SK-N-MC (cell line): Measurements from ENCODE around the gene IZUMO4.

Experiments
- DNase-seq: peaks from one replicate; pipeline ENCODE4 v3.0.0-alpha.2; 2011; ENCODE audit warnings: low read depth, low spot score
- H3K27ac ChIP-seq: fragments of 200-600 bp; sonication (generic); 2 replicates; pipeline ENCODE4 v1.5.1; 2016; ENCODE audit warnings: mixed run types
- H3K36me3 ChIP-seq: fragments of 200-600 bp; sonication (generic); 2 replicates; pipeline ENCODE4 v1.6.1; 2017; ENCODE audit warnings: antibody characterized with exemption, low read length, mixed read lengths; ENCODE audit not compliant: insufficient read depth
- H3K4me3 ChIP-seq: fragments of 200-600 bp; sonication (generic); 2 replicates; pipeline ENCODE4 v1.5.1; 2016
- H3K9ac ChIP-seq: fragments of 200-600 bp; sonication (generic); 2 replicates; pipeline ENCODE4 v1.8.0; 2017; ENCODE audit warnings: mixed run types, mixed read lengths; ENCODE audit not compliant: insufficient read length
- H3K9me3 ChIP-seq: fragments of 200-600 bp; sonication (generic); 2 replicates; pipeline ENCODE4 v1.6.1; 2017; ENCODE audit warnings: low read depth, mild to moderate bottlenecking, antibody characterized with exemption, low read length, moderate library complexity, mixed read lengths
- EZH2 ChIP-seq: fragments of 200-600 bp; sonication (generic); IDR thresholded peaks from one replicate; pipeline ENCODE4 v1.6.1; 2017; ENCODE audit warnings: antibody characterized with exemption
- FOXP2 ChIP-seq: optimal IDR thresholded peaks from 2 replicates; pipeline ENCODE3; 2011; ENCODE audit warnings: mild to moderate bottlenecking, moderate library complexity; ENCODE audit not compliant: insufficient read depth; ENCODE audit errors: extremely low read length, control extremely low read depth
- POLR2AphosphoS5 ChIP-seq: IDR thresholded peaks from 2 replicates; pipeline ENCODE4 v1.6.1; 2012; ENCODE audit warnings: mild to moderate bottlenecking, low read depth, low read length, borderline replicate concordance

IZUMO4 gene

DNA sequence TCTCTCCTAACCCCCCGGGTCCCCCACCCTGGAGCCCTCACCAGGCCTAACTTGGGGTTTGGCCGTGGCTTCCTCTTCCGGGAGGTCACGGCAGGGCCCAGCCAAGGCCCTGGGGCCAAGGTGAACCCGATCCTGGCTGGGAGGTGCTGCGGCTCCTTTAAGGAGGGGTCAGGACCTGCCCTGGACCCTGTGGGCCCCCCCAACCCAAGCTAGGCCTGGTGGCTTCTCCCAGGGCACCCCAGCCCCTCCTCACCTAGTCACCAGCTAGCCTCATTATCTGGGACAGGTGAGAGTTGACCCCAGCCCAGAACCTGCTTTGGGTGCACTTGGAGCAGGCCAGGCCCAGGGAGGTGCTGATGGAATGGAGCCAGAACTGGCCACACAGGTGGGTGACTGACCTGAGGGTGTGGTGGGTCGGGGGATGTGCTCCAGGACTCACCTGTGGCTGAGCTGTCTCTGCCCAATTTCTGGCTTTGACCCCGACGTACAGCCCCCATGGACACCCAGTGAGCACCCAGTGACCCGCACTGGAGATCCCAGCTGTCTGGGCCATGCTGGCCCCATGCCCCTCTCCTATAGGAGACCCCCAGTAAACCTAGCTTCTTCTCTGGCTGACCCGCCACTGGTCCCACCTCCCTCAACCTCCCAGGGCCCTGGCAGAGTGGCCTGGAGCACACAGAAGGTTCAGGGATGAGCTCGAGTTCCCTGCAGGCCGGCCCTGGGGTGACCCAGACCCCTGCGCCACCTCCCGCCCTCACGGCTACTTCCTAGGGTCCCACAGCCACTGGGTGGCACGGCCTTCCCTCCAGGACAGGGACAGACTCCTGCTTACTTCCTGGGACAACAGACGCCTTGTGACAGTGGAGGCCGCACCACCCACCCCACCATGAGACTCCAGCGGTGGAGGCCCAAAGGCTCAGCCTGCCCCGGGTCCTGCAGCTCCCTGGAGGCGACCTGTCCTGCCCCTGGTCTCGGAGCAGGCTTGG, 38.9 kb upstream of the IZUMO4 start:
- Histone ChIP-seq H3K4me3 (no peak overlapping the region), H3K9ac (no peak overlapping the region), H3K27ac (peak overlapping the region; percentile 88), H3K9me3 (no peaks in the 10 kb centered on the region), H3K36me3 (no peaks in the 10 kb centered on the region)
- DNase-seq: no peak
- TF ChIP-seq POLR2AphosphoS5 (no peak), FOXP2 (no peak), EZH2 (no peak)

DNA sequence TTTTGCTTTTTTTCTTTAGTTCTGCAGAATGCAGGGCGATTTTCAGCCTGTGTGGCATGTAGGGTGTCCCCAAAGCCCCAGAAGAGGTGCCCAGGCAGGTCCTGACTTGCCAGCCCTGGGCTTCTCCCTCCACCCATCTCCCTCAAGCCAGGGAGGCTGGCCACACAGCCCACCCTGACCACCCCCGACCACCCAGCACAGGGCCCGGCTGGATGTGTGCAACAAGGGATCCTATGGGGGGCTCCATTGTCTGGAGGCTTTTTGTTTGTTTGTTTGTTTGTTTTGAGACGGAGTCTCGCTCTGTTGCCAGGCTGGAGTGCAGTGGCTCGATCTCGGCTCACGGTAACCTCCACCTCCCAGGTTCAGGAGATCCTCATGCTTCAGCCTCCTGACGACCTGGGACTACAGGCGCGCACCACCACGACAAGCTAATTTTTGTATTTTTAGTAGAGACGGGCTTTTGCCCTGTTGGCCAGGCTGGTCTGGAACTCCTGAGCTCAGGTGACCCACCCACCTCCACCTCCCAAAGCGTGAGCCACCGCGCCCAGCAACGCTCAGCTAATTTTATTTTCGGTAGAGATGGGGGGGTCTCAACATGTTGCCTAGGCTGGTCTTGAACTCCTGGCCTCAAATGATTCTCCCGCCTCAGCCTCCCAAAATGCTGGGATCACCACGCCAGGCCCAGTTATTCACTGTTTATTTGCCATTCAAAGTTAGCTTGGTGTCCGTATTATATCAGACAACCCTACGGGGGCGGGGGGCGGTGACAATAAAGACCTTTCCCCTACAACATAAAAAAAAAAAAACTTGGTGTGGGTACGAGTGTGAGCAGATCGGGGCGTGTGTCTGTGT, 37.9 kb upstream of the IZUMO4 start:
- no peak overlapping the region for H3K9ac ChIP-seq
- H3K9me3 ChIP-seq: no peaks in the 10 kb centered on the region
- no peak for TF ChIP-seq POLR2AphosphoS5
- no peak for TF ChIP-seq FOXP2
- TF ChIP-seq EZH2: no peak
- no peaks in the 10 kb centered on the region for H3K36me3 ChIP-seq
- no peak overlapping the region for H3K4me3 ChIP-seq
- DNase-seq: no peak
- H3K27ac ChIP-seq: peak overlapping the region; percentile 88

DNA sequence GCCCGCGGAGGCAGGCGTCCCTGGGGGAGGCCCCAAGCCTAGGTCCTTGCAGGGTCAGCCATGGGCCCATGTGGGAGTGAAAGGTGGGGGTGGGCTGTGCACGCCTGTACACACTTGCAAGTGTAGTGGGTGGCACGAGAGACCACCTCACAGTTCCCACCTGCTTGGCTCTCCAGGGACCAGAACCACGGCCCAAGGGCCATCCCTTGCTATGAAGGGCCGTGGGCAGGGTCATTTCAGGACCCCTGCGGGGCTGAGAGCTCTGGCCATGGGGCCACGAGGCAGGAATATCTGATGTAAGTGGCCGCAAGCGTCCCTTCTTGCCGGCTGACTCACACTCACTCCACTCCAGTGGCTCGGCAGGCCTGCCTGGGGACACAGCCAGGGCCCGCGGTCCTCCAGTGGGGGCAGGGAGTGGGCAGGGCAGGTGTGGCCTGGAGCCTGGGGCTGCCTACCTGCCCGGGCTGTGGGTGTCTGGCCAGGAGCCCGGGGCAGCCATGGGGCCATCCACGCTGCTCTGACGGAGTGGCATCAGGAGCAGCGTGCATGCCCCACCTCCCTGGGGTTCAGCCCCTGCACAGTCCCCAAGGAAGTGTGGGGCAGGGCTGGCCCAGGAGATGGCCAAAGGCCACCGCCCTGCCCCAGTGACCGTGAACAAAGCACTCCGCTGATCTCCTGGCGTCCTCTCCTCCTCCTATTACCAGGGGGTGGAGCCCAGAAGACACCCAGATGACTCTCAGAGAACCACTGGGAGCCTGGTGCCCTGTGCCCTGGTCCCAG, 37.1 kb upstream of the IZUMO4 start:
- no peak overlapping the region for H3K4me3 ChIP-seq
- no peaks in the 10 kb centered on the region for H3K36me3 ChIP-seq
- H3K27ac ChIP-seq: peak overlapping the region; percentile 96
- H3K9me3 ChIP-seq: no peaks in the 10 kb centered on the region
- H3K9ac ChIP-seq: peak overlapping the region; percentile 20
- TF ChIP-seq FOXP2: no peak
- no peak for TF ChIP-seq POLR2AphosphoS5
- no peak for TF ChIP-seq EZH2
- no peak for DNase-seq

DNA sequence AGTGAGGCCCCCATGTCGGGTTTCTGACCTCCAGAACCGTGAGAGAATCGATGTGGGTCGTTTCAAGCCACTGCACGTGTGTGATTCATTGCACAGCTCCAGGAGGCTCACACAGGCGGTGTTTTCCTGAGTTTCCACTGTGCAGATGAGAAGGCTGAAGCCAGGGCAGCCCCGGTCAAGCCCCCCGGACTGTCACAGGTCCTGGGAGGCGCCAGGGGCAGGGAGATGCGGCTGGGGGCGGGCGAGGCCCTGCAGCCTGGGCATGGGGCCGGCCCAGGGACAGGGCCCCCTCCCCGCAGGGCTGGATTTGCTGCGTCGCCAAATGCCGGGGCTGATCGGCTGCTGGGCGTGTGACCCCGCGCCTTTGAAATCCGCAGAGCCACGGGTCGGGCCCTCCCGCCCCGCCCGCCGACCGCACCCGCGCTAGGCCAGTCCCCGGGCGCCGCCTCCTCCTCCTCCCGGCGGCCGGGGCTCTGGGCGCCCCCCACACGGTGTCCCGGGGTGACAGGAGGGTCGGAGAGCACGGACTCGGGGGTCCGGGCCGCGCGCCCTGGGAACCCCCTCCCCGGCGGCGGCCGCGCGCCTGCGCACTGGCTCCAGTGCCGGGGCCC, 35.7 kb upstream of the IZUMO4 start:
- no peaks in the 10 kb centered on the region for H3K9me3 ChIP-seq
- no peaks in the 10 kb centered on the region for H3K36me3 ChIP-seq
- H3K27ac ChIP-seq: peak overlapping the region; percentile 96
- peak overlapping the region; percentile 96 for H3K9ac ChIP-seq
- DNase-seq: no peak
- peak overlapping the region; percentile 97 for H3K4me3 ChIP-seq
- TF ChIP-seq POLR2AphosphoS5 (0 out of 2 replicates have a peak, but pooled peaks have one; percentile 44), FOXP2 (no peak)

DNA sequence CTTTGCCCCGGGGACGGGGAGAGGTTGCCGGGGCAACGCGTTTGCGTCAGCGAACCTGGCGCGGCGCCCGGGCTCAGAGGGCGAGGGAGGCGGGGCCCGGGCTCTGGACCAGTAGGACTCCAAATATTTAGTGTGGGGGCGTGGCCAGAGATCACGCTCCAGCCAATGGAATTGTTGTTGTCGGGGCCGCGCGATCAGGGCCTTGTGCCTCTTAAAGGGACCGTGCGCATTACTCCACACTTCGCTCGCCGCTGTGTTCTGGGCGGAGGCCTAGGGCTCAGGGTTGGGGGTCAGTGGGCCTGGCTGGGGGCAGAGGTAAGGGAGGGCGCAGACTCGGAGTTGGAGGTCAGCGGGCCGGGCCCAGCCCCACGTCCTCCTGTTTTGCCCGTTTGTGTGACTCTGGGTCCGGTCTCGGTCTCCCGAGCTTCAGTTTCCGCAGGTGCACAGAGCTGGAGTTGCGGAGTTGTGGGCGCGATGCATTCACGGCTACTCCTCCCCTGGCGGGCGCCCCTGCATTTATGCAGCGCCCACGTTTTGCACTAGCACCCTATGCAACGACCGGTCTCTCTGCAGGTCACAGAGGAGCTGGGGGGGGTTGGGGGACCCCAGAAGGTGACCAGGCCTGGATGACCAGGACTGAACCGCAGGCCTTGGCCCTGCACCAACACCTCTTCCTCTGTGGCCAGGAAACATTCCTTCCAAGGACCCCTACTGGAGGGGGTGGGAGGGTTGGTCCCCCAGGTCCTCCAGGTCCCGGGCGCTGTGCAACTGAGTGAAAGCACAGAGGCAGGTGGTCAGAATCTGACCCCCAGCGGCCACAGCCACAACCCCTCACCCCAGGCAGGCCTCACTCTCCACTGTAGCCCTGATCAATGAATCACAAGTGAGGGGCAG, 35.0 kb upstream of the IZUMO4 start:
- H3K27ac ChIP-seq: peak overlapping the region; percentile 96
- DNase-seq: peak; percentile 93
- no peak for TF ChIP-seq EZH2
- peak; percentile 90 for TF ChIP-seq POLR2AphosphoS5
- peak overlapping the region; percentile 96 for H3K9ac ChIP-seq
- peak overlapping the region; percentile 97 for H3K4me3 ChIP-seq
- no peaks in the 10 kb centered on the region for H3K9me3 ChIP-seq
- H3K36me3 ChIP-seq: no peaks in the 10 kb centered on the region

DNA sequence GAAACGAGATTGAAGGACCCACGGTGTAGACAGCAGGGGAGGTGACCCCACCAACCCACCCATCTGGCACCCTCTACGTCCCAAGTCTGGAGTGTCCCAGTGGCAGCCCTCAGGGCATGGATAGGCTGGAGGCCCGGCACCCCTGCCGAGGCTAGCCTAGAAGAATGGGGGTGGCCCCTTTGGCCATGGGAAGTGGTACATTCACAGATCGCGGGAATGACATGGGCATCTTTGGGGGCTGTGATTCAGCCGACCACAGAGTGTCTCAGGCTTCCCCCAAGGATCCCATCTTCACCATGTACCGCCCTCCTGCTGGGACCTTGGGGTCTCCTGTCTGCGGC, 34.4 kb upstream of the IZUMO4 start:
- H3K27ac ChIP-seq: peak overlapping the region; percentile 93
- no peaks in the 10 kb centered on the region for H3K36me3 ChIP-seq
- no peak for DNase-seq
- H3K9me3 ChIP-seq: no peaks in the 10 kb centered on the region
- H3K4me3 ChIP-seq: peak overlapping the region; percentile 97
- peak overlapping the region; percentile 88 for H3K9ac ChIP-seq
- TF ChIP-seq POLR2AphosphoS5 (no peak), EZH2 (no peak), FOXP2 (no peak)

DNA sequence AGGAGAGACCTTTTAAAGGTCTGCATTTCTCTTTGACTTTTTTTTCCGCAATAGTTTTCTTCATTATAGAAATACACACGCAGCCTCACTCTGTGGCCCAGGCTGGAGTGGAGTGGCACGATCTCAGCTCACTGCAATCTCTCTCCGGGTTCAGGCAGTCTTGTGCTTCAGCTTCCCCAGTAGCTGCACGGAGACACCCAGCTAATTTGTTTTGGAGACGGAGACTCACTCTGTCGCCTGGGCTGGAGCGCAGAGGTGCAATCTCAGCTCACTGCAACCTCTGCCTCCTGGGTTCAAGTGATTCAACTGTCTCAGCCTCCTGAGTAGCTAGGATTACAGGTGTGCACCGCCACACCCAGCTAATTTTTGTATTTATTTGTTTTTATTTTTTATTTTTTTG, 33.9 kb upstream of the IZUMO4 start:
- no peak overlapping the region for H3K9ac ChIP-seq
- H3K27ac ChIP-seq: peak overlapping the region; percentile 54
- H3K4me3 ChIP-seq: no peak overlapping the region; the same call in 1 of the 2 replicates
- H3K36me3 ChIP-seq: no peaks in the 10 kb centered on the region
- DNase-seq: no peak
- TF ChIP-seq FOXP2 (no peak), POLR2AphosphoS5 (no peak), EZH2 (no peak)
- H3K9me3 ChIP-seq: no peaks in the 10 kb centered on the region
